GM21447 (cell line): ENCODE results near the gene NAA35.
"Not testable (repeated sequence)": the region's sequence is repeated elsewhere in the genome, so short reads cannot be mapped to it uniquely, and the experiment has no call there.

Experiments used
- ATAC-seq: cut with Tn5 transposase; IDR thresholded peaks from one replicate; pipeline ENCODE4 v1.9.1; 2021; ENCODE audit not compliant: unreplicated experiment

The NAA35 gene

DNA sequence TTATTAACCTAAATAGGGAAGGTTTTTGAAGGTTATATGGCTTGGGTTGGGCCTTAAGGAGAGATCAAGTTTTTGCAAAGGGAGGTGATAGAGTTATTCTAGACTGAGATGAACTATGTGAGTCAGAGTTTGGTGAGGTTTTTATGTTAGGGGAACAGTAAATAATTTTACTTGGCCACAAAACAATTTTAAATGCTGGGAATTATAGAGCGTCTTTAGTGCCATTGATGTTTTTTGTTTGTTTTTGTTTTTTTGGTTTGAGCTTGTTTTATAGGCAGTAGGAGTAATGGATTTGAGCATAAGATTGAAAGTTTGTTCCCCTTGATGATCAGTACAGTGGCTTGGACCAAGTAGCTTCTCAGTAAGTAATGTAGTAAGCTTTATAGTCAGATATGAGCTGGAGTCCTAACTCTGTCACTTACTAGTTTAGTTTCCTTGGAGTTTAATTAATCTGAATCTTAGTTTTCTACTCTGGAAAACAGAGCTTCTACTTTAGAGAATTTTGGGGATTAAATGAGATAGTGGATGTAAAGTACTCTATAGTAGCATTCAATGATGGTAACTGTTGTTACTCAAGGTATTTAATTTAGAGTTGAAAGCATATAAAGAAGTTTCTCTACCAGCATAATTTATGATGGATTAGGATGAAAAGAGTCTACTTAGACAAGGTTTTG, 2.9 kb downstream of the NAA35 start:
- ATAC-seq = no peak

DNA sequence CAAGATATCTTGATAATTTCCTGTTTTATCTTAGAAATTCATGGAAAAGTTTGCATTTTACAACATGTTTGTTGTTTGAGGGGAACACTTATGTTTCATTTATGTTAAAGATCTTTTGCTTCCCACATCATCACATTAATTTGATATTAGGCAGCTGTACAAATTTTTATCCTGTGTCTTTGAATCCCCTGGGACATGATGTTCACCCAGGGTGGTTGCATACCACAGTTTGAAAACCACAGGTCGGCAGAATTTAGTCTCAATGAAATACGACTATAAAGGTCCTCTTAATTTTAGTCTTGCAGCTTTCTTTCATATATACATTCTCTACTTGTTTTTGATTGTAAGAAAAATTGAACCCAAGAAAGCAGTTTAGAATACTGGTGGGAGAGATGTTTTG, 3.7 kb downstream of the NAA35 start:
- no peak for ATAC-seq

- no peak for ATAC-seq
These were observed 8.8 kb downstream of the NAA35 start for GRCh38 chr9:85949586-85950335.

DNA sequence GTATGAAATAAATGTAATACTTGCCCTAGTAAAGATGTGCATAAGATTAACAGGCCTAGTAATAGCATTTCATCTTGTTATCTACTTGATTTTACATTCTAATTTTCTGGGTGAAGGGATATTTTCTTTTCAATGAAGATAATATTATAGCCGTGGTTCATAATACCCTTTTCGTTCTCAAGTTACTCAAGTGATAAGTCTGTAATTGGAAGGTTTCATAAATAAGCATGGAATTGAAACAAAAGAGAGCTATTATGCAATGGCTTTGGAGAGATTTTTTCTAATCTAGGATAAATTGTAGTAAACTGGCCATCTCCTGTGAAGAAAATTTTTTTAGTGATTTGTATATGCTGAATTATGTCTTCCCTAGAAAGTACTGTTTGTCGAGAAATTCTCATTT, 19.0 kb downstream of the NAA35 start:
- ATAC-seq = no peak

GRCh38 chr9:85960688-85961093, 19.7 kb downstream of the NAA35 start:
- ATAC-seq = no peak

- no peak for ATAC-seq
These were observed 23.6 kb downstream of the NAA35 start for GRCh38 chr9:85964526-85964925.

GRCh38 chr9:85964949-85965348, 24.0 kb downstream of the NAA35 start:
- ATAC-seq = no peak

DNA sequence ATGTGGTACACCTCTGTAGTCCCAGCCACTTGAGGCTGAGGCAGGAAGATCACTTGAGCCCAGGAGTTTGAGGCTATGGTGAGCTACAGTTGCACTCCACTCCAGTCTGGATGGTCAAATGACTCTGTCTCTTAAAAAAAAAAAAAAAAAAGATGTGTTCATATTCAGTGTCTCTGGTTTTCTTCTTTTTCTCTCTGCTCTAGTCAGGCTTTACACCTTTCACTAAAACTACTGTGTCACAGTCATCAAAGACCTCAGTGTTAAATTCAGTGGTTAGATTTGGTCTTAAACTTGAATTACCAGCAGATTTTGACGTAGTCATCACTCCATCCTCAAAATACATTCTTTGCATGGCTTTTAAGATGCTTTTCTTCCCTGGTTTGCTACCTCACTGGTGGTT, 28.8 kb downstream of the NAA35 start:
- ATAC-seq = no peak

DNA sequence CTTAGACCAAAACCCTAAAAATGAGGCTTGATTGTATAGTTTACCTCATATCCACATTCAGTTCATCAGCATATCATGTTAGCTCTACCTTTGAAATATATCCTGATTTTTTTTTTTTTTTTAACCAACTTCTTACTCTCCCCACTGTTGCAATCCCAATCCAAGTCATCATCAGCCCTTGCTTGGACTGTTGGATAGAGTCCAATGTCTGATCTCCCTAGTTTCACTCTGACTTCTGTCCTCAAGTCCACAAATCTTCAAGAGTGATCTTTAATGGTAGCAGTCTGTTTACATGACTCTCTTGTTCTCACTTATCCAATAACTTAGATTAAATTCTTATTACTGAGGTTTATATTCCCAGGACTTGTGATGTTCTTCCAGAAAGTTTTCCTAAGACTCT, 30.8 kb downstream of the NAA35 start:
- ATAC-seq = no peak

- no peak for ATAC-seq
These were observed 32.3 kb downstream of the NAA35 start for GRCh38 chr9:85973238-85973637.

DNA sequence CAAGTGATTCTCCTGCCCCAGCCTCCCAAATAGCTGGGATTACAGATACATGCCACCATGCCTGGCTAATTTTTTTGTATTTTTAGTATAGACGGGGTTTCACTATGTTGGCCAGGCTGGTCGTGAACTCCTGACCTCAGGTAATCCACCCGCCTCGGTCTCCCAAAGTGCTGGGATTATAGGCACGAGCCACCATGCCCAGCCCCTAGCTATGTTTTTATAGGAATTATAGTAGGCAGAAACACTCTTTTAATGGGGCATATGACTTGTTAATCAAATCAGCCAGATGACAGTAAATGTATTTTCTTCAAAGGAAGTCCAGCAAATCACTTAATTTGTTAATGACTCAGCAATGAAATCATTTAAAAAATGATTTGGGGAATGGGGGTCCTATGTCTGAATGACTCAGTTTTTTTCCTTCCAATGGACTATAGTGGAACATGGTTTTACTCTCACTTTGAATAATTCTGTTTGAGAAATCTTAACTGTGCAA, 33.2 kb downstream of the NAA35 start:
- ATAC-seq = not testable (repeated sequence)

DNA sequence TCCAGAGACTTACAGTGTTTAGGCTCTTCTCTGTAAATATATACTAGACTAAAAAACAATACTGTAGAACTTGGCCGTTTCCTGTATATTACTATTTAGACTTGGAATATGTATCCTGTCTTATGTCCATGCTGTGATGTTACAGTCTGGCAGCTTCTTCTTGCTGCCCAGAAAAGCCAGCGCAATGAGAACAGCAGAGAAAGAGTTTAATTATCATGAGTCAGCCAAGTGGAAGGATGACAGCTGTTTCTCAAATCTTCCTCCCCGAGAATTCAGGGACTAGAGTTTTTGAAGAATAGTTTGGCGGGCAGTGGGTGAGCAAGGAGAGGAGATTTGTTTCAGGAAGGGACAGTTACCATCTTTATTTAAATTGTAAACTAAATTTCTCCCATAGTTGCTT, 37.5 kb downstream of the NAA35 start:
- no peak for ATAC-seq

DNA sequence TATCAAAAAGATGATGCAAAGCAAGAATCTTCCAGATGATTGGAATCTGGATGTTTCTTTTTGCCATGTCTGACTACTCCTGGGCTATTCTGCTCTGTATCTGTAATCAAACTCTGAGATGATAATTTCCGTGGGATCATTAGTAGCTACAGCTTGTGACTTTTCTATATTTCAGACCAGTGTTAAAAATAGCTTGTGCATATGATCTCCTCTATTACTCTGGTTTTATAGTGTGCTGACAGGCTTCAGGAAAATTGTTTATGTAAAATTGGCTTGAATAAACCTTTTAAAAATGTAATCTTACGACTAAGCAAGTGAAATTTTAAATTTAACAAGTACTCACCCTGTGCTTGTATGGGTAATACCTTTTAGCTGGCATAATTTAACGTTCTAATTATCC, 40.4 kb downstream of the NAA35 start:
- ATAC-seq = no peak

DNA sequence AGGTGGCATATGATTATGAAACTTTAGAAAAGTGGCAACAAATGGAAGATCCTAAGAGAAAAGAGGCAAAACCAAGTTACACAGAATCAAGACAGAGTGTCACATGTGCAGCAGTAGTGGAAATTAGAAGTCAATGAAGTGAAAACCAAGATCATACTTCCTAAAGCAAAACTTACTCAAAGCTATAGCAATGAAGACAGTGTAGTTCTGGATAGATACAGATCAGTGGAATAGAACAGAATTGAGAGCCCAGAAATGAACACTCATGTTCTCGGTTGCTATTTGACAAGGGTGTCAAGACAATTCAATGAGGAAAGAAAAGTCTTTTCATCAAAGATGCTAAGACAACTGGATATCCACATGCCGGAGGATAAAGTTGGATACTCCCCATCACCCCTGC, 43.5 kb downstream of the NAA35 start:
- ATAC-seq = no peak

- ATAC-seq = no peak
These were observed 46.3 kb downstream of the NAA35 start for GRCh38 chr9:85987236-85987635.

GRCh38 chr9:85994191-85994590, 53.2 kb downstream of the NAA35 start:
- no peak for ATAC-seq

GRCh38 chr9:85995097-85995496, 54.2 kb downstream of the NAA35 start:
- no peak for ATAC-seq

GRCh38 chr9:85995599-85995998, 54.7 kb downstream of the NAA35 start:
- ATAC-seq = no peak

DNA sequence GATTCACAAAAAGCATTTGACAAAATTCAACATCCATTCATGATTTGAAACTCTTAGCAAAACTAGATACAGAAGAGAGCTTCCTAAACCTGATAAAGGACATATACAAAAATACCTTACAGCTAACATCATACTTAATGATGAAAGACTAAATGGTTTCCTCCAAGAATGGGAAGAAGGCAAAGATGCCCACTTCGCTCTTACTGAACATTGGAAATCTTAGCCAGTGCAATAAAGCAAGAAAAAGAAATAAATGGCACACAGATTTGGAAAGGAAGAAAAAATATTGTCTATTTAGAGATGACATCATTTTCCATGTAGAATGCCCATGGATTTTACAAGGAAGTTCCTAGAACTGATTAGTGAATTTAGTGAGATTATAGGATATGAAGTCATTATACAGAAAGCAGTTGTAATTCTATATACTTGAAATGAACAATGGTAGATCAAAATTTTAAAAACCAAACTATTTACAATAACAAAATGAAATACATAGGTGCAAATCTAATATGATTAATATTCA, 64.4 kb downstream of the NAA35 start:
- ATAC-seq = no peak

GRCh38 chr9:86009133-86009532, 68.2 kb downstream of the NAA35 start:
- ATAC-seq = no peak

DNA sequence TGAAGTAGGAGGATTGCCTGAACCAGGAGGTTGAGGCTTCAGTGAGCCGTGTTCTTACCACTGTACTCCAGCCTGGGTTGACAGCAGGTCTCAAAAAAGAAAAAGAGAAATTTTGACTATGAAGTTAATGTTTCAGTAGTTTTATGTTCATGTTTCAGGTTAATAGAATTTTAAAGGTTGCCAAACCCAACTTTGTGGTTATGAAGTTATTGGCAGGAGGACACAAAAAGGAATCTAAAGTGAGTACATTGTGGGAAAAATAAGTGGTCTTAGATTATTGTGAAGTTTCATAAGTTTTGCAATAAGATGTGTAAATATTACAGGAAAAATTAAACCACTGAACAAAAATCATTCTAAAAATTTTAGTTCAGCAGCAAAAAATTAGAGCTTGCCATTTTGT, 79.8 kb downstream of the NAA35 start:
- no peak for ATAC-seq

DNA sequence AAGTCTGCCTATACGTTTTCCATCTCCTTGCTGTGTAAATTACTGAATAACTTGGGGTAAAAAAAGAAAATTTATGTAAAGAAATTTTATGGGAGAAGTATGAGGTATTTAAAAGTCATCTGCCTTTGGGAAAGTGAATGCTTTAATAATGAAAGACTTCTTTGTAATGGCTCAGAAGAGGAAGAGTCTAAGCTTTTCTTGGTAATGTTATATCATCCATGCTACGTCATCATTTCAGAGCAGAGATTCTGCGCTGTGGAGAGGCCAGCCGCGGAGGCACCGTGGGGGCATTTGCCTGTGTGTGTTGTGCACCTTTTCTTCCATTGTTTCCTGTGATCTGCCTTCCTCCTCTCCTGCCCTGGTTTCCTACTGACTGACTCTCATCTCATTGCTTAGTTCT, 80.2 kb downstream of the NAA35 start:
- ATAC-seq = no peak
